ENCODE results near the gene ZNF135.

DNA sequence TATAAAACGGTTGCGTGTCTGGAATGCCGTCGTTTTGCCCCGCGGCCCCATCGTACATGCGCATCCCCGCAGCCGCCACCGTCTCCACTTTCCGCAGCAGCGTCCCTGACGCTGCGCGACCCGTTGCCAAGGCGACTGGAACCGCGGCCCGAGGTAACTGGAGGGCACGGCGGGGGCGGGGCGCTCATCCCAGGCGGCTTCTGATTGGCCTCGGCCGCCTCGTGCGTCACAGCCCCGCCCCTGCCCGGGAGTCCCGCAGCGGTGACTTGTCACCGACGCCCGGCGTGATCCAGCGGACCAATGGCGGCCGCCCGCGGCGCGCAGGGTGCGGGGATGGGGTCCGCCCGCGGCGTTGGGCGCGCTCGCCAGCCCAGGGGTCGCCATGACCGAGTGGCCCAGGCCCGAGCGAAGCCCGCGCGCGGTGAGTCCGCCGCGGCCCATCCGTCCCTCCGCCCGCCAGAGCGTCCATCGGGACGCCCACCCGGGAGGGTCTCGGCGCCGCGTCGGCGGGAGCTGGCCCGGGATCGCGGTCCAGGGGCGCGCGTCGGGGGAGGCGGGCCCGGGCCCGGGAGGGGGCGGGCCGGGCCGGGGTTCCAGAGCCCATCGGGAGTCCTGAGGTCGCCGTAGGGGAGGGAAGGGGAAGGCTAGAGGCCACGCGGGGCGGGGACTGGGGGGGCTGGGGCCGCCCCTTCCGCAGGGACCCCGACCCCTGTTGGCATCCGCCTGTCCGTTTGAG lies 25.2 kb upstream of the ZNF135 start, which contains the start of gene ZSCAN1:
- TF ChIP-seq TAF1 (IDR thresholded peaks at IDR 0.05; ENCODE audit: low read depth) (no peak), EP300 (IDR thresholded peaks at IDR 0.05; ENCODE audit: borderline replicate concordance) (no peak), YY1 (IDR thresholded peaks at IDR 0.05; ENCODE audit: low read depth) (no peak), FOXM1 (IDR thresholded peaks at IDR 0.05; ENCODE audit: borderline replicate concordance, low read depth) (no peak)
- TF ChIP-seq, protein P1, sequence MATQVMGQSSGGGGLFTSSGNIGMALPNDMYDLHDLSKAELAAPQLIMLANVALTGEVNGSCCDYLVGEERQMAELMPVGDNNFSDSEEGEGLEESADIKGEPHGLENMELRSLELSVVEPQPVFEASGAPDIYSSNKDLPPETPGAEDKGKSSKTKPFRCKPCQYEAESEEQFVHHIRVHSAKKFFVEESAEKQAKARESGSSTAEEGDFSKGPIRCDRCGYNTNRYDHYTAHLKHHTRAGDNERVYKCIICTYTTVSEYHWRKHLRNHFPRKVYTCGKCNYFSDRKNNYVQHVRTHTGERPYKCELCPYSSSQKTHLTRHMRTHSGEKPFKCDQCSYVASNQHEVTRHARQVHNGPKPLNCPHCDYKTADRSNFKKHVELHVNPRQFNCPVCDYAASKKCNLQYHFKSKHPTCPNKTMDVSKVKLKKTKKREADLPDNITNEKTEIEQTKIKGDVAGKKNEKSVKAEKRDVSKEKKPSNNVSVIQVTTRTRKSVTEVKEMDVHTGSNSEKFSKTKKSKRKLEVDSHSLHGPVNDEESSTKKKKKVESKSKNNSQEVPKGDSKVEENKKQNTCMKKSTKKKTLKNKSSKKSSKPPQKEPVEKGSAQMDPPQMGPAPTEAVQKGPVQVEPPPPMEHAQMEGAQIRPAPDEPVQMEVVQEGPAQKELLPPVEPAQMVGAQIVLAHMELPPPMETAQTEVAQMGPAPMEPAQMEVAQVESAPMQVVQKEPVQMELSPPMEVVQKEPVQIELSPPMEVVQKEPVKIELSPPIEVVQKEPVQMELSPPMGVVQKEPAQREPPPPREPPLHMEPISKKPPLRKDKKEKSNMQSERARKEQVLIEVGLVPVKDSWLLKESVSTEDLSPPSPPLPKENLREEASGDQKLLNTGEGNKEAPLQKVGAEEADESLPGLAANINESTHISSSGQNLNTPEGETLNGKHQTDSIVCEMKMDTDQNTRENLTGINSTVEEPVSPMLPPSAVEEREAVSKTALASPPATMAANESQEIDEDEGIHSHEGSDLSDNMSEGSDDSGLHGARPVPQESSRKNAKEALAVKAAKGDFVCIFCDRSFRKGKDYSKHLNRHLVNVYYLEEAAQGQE (IDR thresholded peaks at IDR 0.05; ENCODE audit: low read depth) = no peak

All from Ishikawa (cell line).